Left renal cortex interstitium (tissue), 4 donors: ENCODE data around the gene NRXN3. TPM values are rescaled to one million over a fixed set of nuclear protein-coding genes. Genes with fewer than 3 reads are reported as not detected.

ENCODE experiments used
- DNase-seq, 4 donors: peaks; one replicate each; pipeline ENCODE4 v3.0.0-alpha.2; 2013; ENCODE audit warnings: low read depth in 4 of 4, low spot score in 2 of 4, missing footprints in 1 of 4
- polyA plus RNA-seq, 4 donors: library from polyadenylated mRNA; unstranded; fragments of 120-200 nt; gene quantifications; one replicate each; pipeline ENCODE4 v1.2.1, GENCODE V29; 2013; ENCODE audit not compliant: insufficient read length in 4 of 4

NRXN3 gene
- polyA plus RNA-seq, 4 donors, result 5.4 to 8.4 (median 6.3) TPM

DNA sequence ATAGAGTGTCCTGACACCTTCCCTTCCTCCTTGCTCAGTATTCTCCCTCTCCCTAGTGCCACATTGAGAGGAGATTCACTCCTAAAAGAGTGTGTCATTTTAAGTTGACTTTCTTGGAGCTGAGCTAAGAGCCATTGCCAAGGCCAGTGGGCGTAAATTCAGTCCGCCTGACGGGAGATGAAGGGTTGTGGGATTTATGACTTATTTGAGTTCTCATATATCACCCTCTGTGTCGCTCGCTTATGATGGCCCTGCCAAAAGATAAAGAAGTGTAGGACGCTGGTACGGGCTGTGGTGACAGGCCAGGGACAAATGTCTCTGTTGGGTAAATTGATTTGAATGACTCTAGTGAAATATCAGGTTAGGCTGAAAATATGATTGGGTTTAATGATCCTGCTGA lies 867.4 kb downstream of the NRXN3 start:
- DNase-seq, result no peak

DNA sequence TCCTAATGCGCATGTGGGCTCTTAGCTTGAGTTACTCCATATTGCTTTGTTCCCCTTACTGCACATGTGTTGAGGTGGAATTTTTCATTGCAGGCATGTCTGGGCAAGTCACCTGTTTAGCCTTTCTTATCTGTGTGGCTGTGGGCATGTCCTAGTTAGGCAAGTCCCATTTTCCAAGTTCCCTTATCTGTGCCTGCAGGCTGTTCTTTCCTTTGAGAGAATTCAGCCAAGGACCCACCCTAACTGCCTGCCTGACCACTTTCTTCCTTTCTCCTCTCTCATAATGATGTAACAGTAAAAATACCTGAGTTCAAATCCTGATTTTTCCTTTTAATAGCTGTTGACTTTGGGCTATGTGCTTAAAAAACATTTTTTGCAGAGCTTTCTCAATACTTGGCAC lies 870.6 kb downstream of the NRXN3 start:
- DNase-seq, result no peak

GRCh38 chr14:79043194-79043889 lies 873.2 kb downstream of the NRXN3 start:
- no peak for DNase-seq

GRCh38 chr14:79044894-79045624 lies 874.9 kb downstream of the NRXN3 start:
- no peak for DNase-seq

DNA sequence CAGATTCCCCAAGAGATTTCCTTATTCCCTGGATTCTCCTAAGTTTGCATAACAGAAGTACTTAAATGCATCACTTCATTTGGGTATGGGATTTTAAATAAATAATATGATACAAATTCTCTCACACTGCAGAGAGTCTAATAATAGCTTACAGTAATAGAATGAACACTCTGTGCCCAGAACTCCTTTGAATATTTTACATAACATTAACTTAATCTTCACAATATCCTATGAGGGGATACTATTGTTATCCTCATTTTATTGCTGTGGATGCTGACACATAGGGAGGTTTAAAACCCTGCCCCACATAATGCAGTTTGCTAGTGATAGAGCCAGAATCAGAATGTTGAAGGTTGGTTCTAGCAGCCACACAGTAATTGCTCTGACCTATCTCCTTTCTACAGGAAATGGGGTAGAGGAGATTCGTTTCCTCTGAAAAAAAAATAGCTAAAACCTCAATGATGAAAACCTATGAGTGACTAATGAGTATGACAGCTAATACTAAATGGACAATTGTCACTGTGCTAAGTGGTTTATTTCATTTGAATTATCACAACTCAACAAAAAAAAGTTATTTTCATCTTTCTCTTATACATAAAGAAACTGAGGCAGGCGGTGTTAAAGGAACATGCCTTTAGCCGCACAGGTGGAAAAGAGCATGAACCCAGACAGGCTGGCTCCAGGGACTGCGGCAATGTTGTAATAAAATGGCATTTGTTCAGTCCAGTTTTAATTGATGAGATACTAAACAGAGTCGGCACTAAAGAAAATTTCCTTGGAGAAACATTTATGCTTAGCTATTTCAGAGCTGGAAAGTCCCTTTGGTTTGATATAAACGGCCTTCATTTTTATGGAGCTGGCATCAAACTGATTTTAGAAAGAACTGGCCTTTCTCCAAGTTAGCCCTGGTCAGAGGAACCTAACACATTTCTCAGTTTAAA lies 880.9 kb downstream of the NRXN3 start:
- DNase-seq, result no peak

GRCh38 chr14:79051742-79052141 lies 881.6 kb downstream of the NRXN3 start:
- no peak for DNase-seq

- DNase-seq, result no peak
Measured at GRCh38 chr14:79056879-79057278, 886.7 kb downstream of the NRXN3 start.

GRCh38 chr14:79057333-79057732 lies 887.2 kb downstream of the NRXN3 start:
- DNase-seq, result no peak

GRCh38 chr14:79062226-79062625 lies 892.1 kb downstream of the NRXN3 start:
- no peak for DNase-seq

GRCh38 chr14:79064214-79064613 lies 894.0 kb downstream of the NRXN3 start:
- DNase-seq, result no peak

DNA sequence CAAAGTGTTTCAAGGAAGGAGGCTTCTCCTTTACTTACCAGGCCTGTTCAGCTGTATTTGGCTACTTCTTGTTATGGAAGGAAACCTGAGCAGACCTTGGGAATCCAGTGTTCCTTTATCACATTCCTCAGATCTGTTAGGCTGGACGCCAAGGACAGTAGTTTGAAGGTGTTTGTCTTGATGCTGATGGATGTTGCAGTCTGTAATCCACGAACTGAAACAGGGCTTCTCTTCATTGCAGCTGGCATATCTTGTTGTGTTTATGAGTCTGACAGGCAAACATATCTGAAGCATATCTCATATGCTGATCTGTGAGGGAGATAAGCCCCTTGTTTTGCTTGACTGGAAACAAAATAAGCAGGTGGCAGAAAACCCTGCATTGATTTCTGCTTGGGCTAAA lies 904.3 kb downstream of the NRXN3 start:
- no peak for DNase-seq

GRCh38 chr14:79076428-79076827 lies 906.3 kb downstream of the NRXN3 start:
- DNase-seq, result no peak

DNA sequence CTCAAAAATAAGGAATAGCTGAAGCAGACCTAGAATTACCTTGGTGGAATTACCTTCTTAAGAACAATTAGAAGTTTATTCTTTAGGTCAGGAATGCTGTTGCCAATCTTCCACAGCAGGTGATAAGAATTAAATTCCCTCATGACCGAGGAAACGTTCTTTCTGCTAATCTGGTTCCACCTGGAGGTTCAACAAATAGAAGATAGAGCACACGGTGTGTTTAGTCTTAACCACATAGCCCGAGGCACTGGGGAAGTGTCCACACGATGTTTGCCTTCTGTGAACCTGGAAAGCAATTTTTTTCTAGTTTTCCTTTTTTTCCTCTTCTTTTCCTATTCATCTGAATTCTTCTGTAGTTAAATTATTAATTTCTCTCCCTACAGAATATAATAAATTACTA lies 906.9 kb downstream of the NRXN3 start:
- no peak for DNase-seq

GRCh38 chr14:79080040-79080439 lies 909.9 kb downstream of the NRXN3 start:
- DNase-seq, result no peak

DNA sequence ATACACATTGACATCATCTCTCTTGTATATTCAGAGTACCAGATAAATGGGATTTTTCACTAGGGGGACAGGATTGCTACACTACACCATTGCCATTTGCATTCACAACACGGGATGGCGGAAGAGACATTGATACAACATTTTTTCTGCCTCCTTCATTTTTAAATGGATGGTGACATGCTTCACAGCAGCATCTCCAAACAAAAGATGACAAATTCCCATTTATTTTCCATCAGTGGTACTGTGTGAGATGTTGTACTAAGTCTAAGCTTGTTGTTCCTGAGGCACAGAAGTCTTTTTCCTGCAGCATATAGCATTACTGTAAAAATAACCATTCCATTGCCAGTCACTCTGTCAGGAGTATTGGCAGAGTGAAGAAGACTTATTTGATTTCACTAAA lies 912.7 kb downstream of the NRXN3 start:
- no peak for DNase-seq

- no peak for DNase-seq
Measured at GRCh38 chr14:79083356-79083755, 913.2 kb downstream of the NRXN3 start.

GRCh38 chr14:79084861-79085260 lies 914.7 kb downstream of the NRXN3 start:
- DNase-seq, result no peak

DNA sequence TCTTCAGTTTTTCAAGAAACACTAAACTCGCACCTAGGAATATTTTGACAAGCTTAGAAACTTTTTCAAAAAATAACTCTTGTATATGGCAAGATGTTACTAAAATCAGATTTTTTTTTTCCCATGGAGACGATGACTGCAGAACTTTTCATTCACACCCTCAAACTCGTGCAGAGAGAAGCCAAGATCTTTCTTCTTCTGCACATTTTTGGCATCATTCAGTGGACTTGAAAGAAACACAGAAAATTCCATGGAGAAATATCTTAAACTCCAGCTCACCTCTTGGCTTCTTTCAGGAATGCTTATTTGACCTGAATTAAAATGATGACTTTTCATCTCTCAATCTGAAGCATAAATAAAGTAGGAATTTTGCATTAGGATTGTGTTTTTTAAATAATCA lies 919.4 kb downstream of the NRXN3 start:
- no peak for DNase-seq

GRCh38 chr14:79090641-79091180 lies 920.5 kb downstream of the NRXN3 start:
- DNase-seq, result no peak

DNA sequence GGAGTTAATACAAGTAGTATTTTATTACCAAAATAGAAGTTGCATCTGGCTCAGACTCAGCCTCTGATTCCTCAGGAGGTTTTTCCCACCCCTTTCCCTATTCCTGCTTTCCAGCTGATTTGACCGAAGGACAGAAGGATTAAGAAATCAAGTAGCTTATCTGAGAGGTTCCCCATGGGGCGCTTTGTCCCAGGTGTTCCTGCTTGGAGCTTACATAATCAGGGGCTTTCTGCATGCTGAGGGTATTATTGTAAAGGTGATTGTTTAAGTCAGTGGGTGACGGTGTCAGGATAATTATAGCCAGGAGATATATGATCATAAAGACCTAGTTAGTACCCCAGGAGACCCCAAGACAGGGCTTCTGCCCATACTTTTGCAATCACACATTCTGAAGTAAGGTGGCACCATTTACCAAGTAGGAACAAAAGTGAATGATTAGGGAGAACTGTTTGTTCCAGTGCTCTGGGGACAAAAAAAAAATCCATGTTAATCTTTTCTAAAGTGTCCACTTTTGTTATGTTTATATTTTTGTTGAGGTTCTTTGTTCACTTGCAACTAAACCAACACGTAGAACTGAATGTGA lies 921.3 kb downstream of the NRXN3 start:
- no peak for DNase-seq

DNA sequence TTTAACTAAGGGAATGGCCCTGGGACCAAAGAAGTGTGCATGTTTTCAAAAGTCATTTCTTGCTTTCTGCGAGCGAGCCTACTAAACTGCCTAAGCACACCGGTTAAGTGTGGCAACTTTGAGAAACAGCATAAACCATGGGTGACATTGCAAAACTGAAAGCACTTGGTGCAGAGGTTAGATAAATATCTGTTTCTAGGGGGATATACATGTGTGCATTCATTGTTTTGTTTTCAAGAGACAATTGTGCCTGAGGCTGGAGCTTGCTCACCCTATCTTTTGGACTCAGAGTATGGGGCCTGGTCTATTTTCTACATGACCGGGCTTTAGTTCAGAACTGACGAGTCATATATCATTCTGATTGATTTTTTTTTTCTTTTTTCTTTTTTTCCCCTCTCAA lies 923.4 kb downstream of the NRXN3 start:
- no peak for DNase-seq
